ENCODE results near the gene CHRD.
"Not testable (repeated sequence)": the region's sequence is repeated elsewhere in the genome, so short reads cannot be mapped to it uniquely, and the experiment has no call there.

CHRD gene

DNA sequence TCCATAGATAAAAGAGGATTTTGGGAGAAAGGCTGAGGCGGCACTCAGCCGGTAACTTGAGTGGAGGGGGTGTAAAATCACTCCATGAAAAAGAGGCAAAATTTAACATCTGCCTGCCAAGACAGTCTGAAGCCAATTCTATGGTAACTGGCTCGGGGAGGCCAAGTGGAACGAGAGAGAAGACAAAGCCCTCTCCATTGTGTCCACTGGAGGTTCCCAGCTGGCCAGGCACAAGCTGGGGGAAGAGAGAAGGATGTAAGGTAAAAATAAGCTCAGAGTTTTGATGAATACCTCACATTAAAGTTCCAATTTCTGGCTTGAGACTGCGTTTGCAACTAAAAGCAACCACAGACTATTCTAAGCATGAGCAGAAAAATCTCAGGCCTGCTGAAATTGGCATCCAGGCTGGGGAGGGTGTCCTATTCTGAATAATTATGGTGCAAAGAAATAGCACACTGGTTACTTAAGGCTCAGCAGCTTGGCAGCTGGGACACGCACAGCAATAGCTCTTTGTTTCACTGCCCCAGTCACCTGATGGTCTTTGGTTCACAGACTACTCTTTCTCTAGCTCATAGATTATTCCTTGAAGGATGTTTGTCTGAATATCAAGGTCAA is 48.8 kb downstream of the CHRD start:
- no peak for FAIRE-seq

DNA sequence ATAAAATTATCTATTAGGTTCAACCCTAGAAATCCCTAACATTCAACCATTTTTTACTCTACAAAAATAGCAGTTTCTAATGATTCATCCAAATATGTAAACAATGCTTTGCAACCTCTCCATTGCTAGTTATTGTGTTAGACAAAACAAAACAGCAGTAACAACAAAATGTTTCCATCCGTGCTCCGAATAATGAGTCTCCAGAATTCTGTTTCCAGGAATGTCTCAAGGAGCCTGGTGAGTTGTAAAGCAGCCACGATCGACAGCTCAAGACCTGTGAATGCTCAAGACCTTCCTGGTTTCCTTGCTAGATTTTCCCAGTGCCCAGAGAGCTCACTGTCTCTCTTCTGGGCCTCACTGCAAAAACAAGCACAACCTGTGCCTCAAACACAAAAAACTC is 49.9 kb downstream of the CHRD start:
- no peak for FAIRE-seq

- FAIRE-seq: no peak
Measured at GRCh38 chr3:184430940-184431339, 51.1 kb downstream of the CHRD start.

DNA sequence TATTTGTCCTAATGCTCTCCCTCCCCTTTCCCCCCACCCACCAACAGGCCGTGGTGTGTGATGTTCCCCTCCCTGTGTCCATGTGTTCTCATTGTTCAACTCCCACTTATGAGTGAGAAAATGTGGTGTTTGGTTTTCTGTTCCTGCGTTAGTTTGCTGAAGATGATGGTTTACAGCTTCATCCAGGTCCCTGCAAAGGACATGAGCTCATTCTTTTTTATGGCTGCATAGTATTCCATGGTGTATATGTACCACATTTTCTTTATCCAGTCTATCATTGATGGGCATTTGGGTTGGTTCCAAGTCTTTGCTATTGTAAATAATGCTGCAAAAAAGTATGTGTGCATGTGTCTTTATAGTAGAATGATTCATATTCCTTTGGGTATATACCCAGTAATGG is 53.3 kb downstream of the CHRD start:
- FAIRE-seq: not testable (repeated sequence)

- FAIRE-seq: no peak
Measured at GRCh38 chr3:184439096-184439495, 59.2 kb downstream of the CHRD start.
